Upper lobe of left lung (tissue), 4 donors: ENCODE data around the gene FGGY.

Source experiments
- CTCF ChIP-seq, 6 experiments: fragments of 450-650 bp in 4 of 6; fragments of 200-600 bp in 2 of 6; sonication (generic) in 2 of 6; IDR thresholded peaks; one replicate each; pipeline ENCODE4 v1.5.1; 2016 to 2019; ENCODE audit warnings: antibody characterized with exemption in 6 of 6
- EP300 ChIP-seq, 4 donors: sonication (generic); formaldehyde crosslinking; IDR thresholded peaks; one replicate each; pipeline ENCODE4 v1.5.1; 2017; ENCODE audit warnings: antibody characterized with exemption in 4 of 4, control low read depth in 2 of 4
- POLR2A ChIP-seq, 4 donors: fragments of 450-650 bp; IDR thresholded peaks; one replicate each; pipeline ENCODE4 v1.5.1; 2016 to 2017; ENCODE audit warnings: antibody characterized with exemption in 4 of 4, mild to moderate bottlenecking in 2 of 4
- POLR2AphosphoS5 ChIP-seq, 2 donors: sonication (generic); formaldehyde crosslinking; IDR thresholded peaks; one replicate each; pipeline ENCODE4 v1.5.1; 2017; ENCODE audit warnings: antibody characterized with exemption in 2 of 2

GRCh38 chr1:59410457-59410856 is 113.6 kb downstream of the FGGY start:
- TF ChIP-seq CTCF (IDR thresholded peaks at IDR 0.05) (no peak), POLR2AphosphoS5 (IDR thresholded peaks at IDR 0.05) (no peak), EP300 (IDR thresholded peaks at IDR 0.05) (no peak), POLR2A (IDR thresholded peaks at IDR 0.05) (no peak)
